Cardiac septum (tissue), 1 donor: ENCODE results near the gene L3HYPDH. TPM values are rescaled to one million over a fixed set of nuclear protein-coding genes. Genes with fewer than 3 reads are reported as not detected.
"Not testable (repeated sequence)": the region's sequence is repeated elsewhere in the genome, so short reads cannot be mapped to it uniquely, and the experiment has no call there.

ENCODE experiments used
- DNase-seq: peaks from one replicate; pipeline ENCODE4 v3.0.0-alpha.2; 2020; ENCODE audit warnings: low spot score
- intact Hi-C: fragments of 100-400 bp; cut with DNase I; formaldehyde crosslinking; loops from one replicate; pipeline ENCODE4 v1.14.0; 2022
- total RNA-seq: library from RNA; stranded (reverse); fragmentation: NEBNext Ultra II Directional; extraction: Animal tissue kit (Norgen Biotek cat#: 25700); gene quantifications from one replicate; pipeline ENCODE4 v1.2.1, GENCODE V29; 2021
- donor health status: DM: no; HTN: no; CAD: no.

Gene L3HYPDH
- total RNA-seq, 1 donor from 2014 or later, result 20.3 TPM

- no peak for DNase-seq
- intact Hi-C loops, result loop anchor here (2.0 to 10.0 kb wide), 2 partner anchors 17 to 683 kb away; partner anchors contain the start of genes DHRS7 and GPR135
These were observed 2.2 kb downstream of the L3HYPDH start for GRCh38 chr14:59481871-59482540.

GRCh38 chr14:59481407-59481806, 2.8 kb downstream of the L3HYPDH start:
- intact Hi-C loops, result loop anchor here (10.0 kb wide), 1 partner anchor 683 kb away; the partner anchor contains the start of gene DHRS7
- DNase-seq, result no peak

- DNase-seq, result no peak
- intact Hi-C loops, result loop anchor here (10.0 kb wide), 1 partner anchor 685 kb away; the partner anchor contains the start of gene DHRS7
These were observed 4.0 kb downstream of the L3HYPDH start for GRCh38 chr14:59480166-59480565.

GRCh38 chr14:59478540-59478939, 5.7 kb downstream of the L3HYPDH start:
- no peak for DNase-seq
- intact Hi-C loops, result no loop called here

GRCh38 chr14:59475709-59476108, 8.5 kb downstream of the L3HYPDH start:
- no peak for DNase-seq
- intact Hi-C loops, result no loop called here

- intact Hi-C loops, result no loop called here
These were observed 10.0 kb downstream of the L3HYPDH start for GRCh38 chr14:59474172-59474571.

GRCh38 chr14:59465316-59466135, 18.7 kb downstream of the L3HYPDH start, which contains the start of gene GPR135:
TSS of gene GPR135 (minus strand) at chr14:59465380. CDS start at chr14:59465226, 154 bp downstream.
- no peak for DNase-seq
- intact Hi-C loops, result loop anchor here (2.0 kb wide), 1 partner anchor 17 kb away; no protein-coding TSS in a partner anchor

More at GRCh38 chr14:59474172-59474571, 10.0 kb downstream of the L3HYPDH start:
- no peak for DNase-seq

- intact Hi-C loops, result loop anchor here (2.0 kb wide), 1 partner anchor 18 kb away; no protein-coding TSS in a partner anchor
- DNase-seq, result peak; percentile 78
These were observed 19.5 kb downstream of the L3HYPDH start for GRCh38 chr14:59464486-59465315.

GRCh38 chr14:59463787-59464485, 20.3 kb downstream of the L3HYPDH start:
- intact Hi-C loops, result loop anchor here (2.0 kb wide), 1 partner anchor 19 kb away; no protein-coding TSS in a partner anchor
- no peak for DNase-seq

GRCh38 chr14:59461891-59462290, 22.3 kb downstream of the L3HYPDH start:
- intact Hi-C loops, result no loop called here
- DNase-seq, result no peak

GRCh38 chr14:59460378-59460777, 23.8 kb downstream of the L3HYPDH start:
- intact Hi-C loops, result no loop called here
- no peak for DNase-seq

GRCh38 chr14:59458486-59458885, 25.7 kb downstream of the L3HYPDH start:
- intact Hi-C loops, result no loop called here
- no peak for DNase-seq

- no peak for DNase-seq
- intact Hi-C loops, result no loop called here
These were observed 28.8 kb downstream of the L3HYPDH start for GRCh38 chr14:59455411-59455810.

- no peak for DNase-seq
- intact Hi-C loops, result no loop called here
These were observed 30.1 kb downstream of the L3HYPDH start for GRCh38 chr14:59454139-59454538.

GRCh38 chr14:59451849-59452248, 32.4 kb downstream of the L3HYPDH start:
- DNase-seq, result no peak
- intact Hi-C loops, result no loop called here

- intact Hi-C loops, result no loop called here
- no peak for DNase-seq
These were observed 33.5 kb downstream of the L3HYPDH start for GRCh38 chr14:59450716-59451115.

- intact Hi-C loops, result loop anchor here (10.0 kb wide), 1 partner anchor 424 kb away; no protein-coding TSS in a partner anchor
- DNase-seq, result not testable (repeated sequence)
These were observed 35.5 kb downstream of the L3HYPDH start for GRCh38 chr14:59448673-59449072.

GRCh38 chr14:59439256-59439965, 44.8 kb downstream of the L3HYPDH start:
- no peak for DNase-seq
- intact Hi-C loops, result no loop called here
